Right forelimb (tissue), 1 donor: ENCODE measurements around the gene RBM28.

Source experiments
- DNase-seq: peaks from one replicate; pipeline ENCODE4 v3.0.0-alpha.2; 2018

RBM28 gene

GRCh38 chr7:128255271-128255670 is 88.4 kb downstream of the RBM28 start:
- DNase-seq: no peak

GRCh38 chr7:128254470-128254869 is 89.2 kb downstream of the RBM28 start:
- no peak for DNase-seq

- no peak for DNase-seq
Observed at GRCh38 chr7:128253701-128254100, 90.0 kb downstream of the RBM28 start.

GRCh38 chr7:128251337-128251736 is 92.4 kb downstream of the RBM28 start:
- no peak for DNase-seq
